Endothelial cell of umbilical vein (primary cell): ENCODE measurements around the gene ACSS1. TPM values are rescaled to one million over a fixed set of nuclear protein-coding genes. Genes with fewer than 3 reads are reported as not detected.

ENCODE experiments used
- BruUV-seq: library from RNA; stranded (reverse); fragments of 400-500 nt; replicated peaks from 2 replicates; lab custom pipeline; 2021; lab: Mats Ljungman, UMichigan
- CTCF ChIA-PET: fragments of 300-600, 350-600 bp; sonication (Branson Sonifier 250); formaldehyde crosslinking; loops from one replicate; lab custom pipeline; 2021; ENCODE audit warnings: antibody characterized with exemption, inconsistent platforms; lab: Charles Lee
- POLR2A ChIA-PET: fragments of 300-600, 350-600 bp; sonication (Branson Sonifier 250); formaldehyde crosslinking; loops from one replicate; lab custom pipeline; 2021; ENCODE audit warnings: antibody characterized with exemption, inconsistent platforms; lab: Charles Lee
- DNase-seq: peaks from one replicate; pipeline ENCODE4 v3.0.0-alpha.2; 2011; ENCODE audit warnings: low read depth, low spot score
- FAIRE-seq: peaks from 2 replicates; lab custom pipeline; 2011; peaks lifted over from hg19 to GRCh38; lab: Jason Lieb, UNC
- H2AFZ ChIP-seq: 2 replicates; pipeline ENCODE4 v1.6.0; 2012; ENCODE audit warnings: low read depth, low read length, control low read depth, inconsistent platforms
- H3K27ac ChIP-seq: 2 replicates; pipeline ENCODE4 v1.5.1; 2011; ENCODE audit warnings: low read depth, mild to moderate bottlenecking, control low read depth, low read length, moderate library complexity; ENCODE audit not compliant: insufficient read depth
- H3K27me3 ChIP-seq, 2 experiments: 2 replicates each; pipeline versions ENCODE4 v1.6.0 to v1.6.1; 2011; ENCODE audit warnings: low read length in 2 of 2, mixed read lengths in 1 of 2; ENCODE audit not compliant: control insufficient read depth in 2 of 2, insufficient read depth in 2 of 2
- H3K36me3 ChIP-seq, 2 experiments: 2 replicates in 1 of 2; 3 replicates in 1 of 2; pipeline ENCODE4 v1.5.1; 2011; ENCODE audit warnings: low read length in 2 of 2, mild to moderate bottlenecking in 1 of 2, moderate library complexity in 1 of 2; ENCODE audit not compliant: control insufficient read depth in 2 of 2, insufficient read depth in 2 of 2; ENCODE audit errors: extremely low read depth in 1 of 2
- H3K4me1 ChIP-seq: 3 replicates; pipeline ENCODE4 v1.5.1; 2011; ENCODE audit warnings: mild to moderate bottlenecking, low read length; ENCODE audit not compliant: control insufficient read depth, insufficient read depth; ENCODE audit errors: extremely low read depth
- H3K4me2 ChIP-seq: 2 replicates; pipeline ENCODE4 v1.6.1; 2011; ENCODE audit warnings: low read length, control low read depth, mixed read lengths; ENCODE audit not compliant: insufficient read depth
- H3K4me3 ChIP-seq, 3 experiments: fragments of 200-600 bp in 1 of 3; sonication (generic), shearing (Covaris generic) in 1 of 3; replicated peaks in 1 of 3; 2 replicates each; pipeline ENCODE4 v1.5.1; 2011 to 2016; ENCODE audit warnings: control low read depth in 3 of 3, low read length in 3 of 3, mild to moderate bottlenecking in 2 of 3, inconsistent platforms in 1 of 3, low read depth in 1 of 3, moderate library complexity in 1 of 3; ENCODE audit not compliant: insufficient read depth in 1 of 3
- H3K79me2 ChIP-seq: 2 replicates; pipeline ENCODE4 v1.6.0; 2012; ENCODE audit warnings: low read length, inconsistent platforms; ENCODE audit not compliant: control insufficient read depth, insufficient read depth
- H3K9ac ChIP-seq: replicated peaks from 2 replicates; pipeline ENCODE3; 2011; ENCODE audit warnings: low read length, control low read depth; ENCODE audit not compliant: insufficient read depth; ENCODE audit errors: extremely low read depth
- H3K9me1 ChIP-seq: replicated peaks from 3 replicates; pipeline ENCODE4 v1.6.0; 2011; ENCODE audit warnings: mild to moderate bottlenecking, low read length; ENCODE audit not compliant: control insufficient read depth, insufficient read depth; ENCODE audit errors: extremely low read depth
- H3K9me3 ChIP-seq: replicated peaks from 2 replicates; pipeline ENCODE4 v1.5.1; 2012; ENCODE audit warnings: low read length, inconsistent platforms; ENCODE audit not compliant: control insufficient read depth, insufficient read depth
- H4K20me1 ChIP-seq: replicated peaks from 2 replicates; pipeline ENCODE3; 2011; ENCODE audit warnings: mild to moderate bottlenecking, low read length; ENCODE audit not compliant: control insufficient read depth, insufficient read depth; ENCODE audit errors: extremely low read depth
- EZH2 ChIP-seq: IDR thresholded peaks from 2 replicates; pipeline ENCODE4 v1.6.1; 2012; ENCODE audit warnings: borderline replicate concordance, low read depth, mild to moderate bottlenecking, moderate library complexity, low read length, inconsistent platforms; ENCODE audit not compliant: severe bottlenecking
- FOS ChIP-seq: IDR thresholded peaks from 2 replicates; pipeline ENCODE4 v1.6.1; 2011; ENCODE audit warnings: mild to moderate bottlenecking, low read length, moderate library complexity, borderline replicate concordance; ENCODE audit not compliant: insufficient read depth
- GATA2 ChIP-seq: IDR thresholded peaks from 2 replicates; pipeline ENCODE4 v1.7.0; 2011; ENCODE audit warnings: low read depth, mild to moderate bottlenecking, moderate library complexity, mixed read lengths, low read length; ENCODE audit not compliant: insufficient read length, insufficient read depth
- JUN ChIP-seq: IDR thresholded peaks from 2 replicates; pipeline ENCODE4 v1.6.1; 2011; ENCODE audit warnings: borderline replicate concordance, low read depth; ENCODE audit not compliant: insufficient read length, insufficient read depth
- MAX ChIP-seq: IDR thresholded peaks from 2 replicates; pipeline ENCODE4 v1.6.1; 2011; ENCODE audit not compliant: insufficient read depth, insufficient read length
- MYC ChIP-seq: IDR thresholded peaks from one replicate; pipeline ENCODE4 v1.6.1; 2011; ENCODE audit warnings: mild to moderate bottlenecking, low read depth, low read length
- POLR2A ChIP-seq: IDR thresholded peaks from 2 replicates; pipeline ENCODE4 v1.6.1; 2012; ENCODE audit warnings: low read depth, mild to moderate bottlenecking, control low read depth, low read length
- POLR2AphosphoS5 ChIP-seq: IDR thresholded peaks from 2 replicates; pipeline ENCODE4 v1.6.1; 2012; ENCODE audit warnings: low read depth, mild to moderate bottlenecking, control low read depth, low read length, moderate library complexity; ENCODE audit not compliant: insufficient read depth
- dilution Hi-C: fragments of 300-500 bp; cut with MboI; formaldehyde crosslinking; loops from one replicate; pipeline ENCODE4 v1.15.0; 2019; ENCODE audit warnings: low sequenced_read_pairs; ENCODE audit not compliant: extremely low pct_ligation_motif_present
- intact Hi-C: fragments of 100-400 bp; cut with micrococcal nuclease; formaldehyde crosslinking; loops from one replicate; pipeline ENCODE4 v1.10.0; 2022
- polyA plus RNA-seq, 4 experiments: library from polyadenylated mRNA; depleted of rRNA in 3 of 4; stranded (reverse) in 3 of 4; unstranded in 1 of 4; fragments of >200 nt; gene quantifications; 2 replicates each; pipeline versions ENCODE4 v1.2.1 to v1.2.3, GENCODE V29; 2011 to 2012; ENCODE audit warnings: missing spikeins in 1 of 4
- total RNA-seq: library from RNA; stranded (reverse); gene quantifications from 2 replicates; pipeline ENCODE4 v1.2.3, GENCODE V29; 2021
- TF ChIP-seq, protein P1 (sequence below), 2 donors: IDR thresholded peaks; 1 replicate in 1 of 2; 2 replicates in 1 of 2; pipeline ENCODE4 v1.5.1; 2011; ENCODE audit warnings: low read length in 2 of 2, mild to moderate bottlenecking in 2 of 2, moderate library complexity in 2 of 2, control low read depth in 1 of 2, inconsistent platforms in 1 of 2, low read depth in 1 of 2; ENCODE audit not compliant: insufficient read depth in 1 of 2; ENCODE audit errors: extremely low read depth in 1 of 2

ACSS1 gene
- total and polyA plus RNA-seq, 2 donors (not counting 3 experiments of a cell fraction or from before 2014, with no cell fraction given), result 6.2 to 17.9 TPM

- FAIRE-seq (no peak), DNase-seq (no peak)
- dilution Hi-C loops, result no loop called here
- no peak for TF ChIP-seq EZH2
- no peak for TF ChIP-seq MAX
- TF ChIP-seq JUN, result no peak
- no peak for TF ChIP-seq MYC
- TF ChIP-seq, protein P1, sequence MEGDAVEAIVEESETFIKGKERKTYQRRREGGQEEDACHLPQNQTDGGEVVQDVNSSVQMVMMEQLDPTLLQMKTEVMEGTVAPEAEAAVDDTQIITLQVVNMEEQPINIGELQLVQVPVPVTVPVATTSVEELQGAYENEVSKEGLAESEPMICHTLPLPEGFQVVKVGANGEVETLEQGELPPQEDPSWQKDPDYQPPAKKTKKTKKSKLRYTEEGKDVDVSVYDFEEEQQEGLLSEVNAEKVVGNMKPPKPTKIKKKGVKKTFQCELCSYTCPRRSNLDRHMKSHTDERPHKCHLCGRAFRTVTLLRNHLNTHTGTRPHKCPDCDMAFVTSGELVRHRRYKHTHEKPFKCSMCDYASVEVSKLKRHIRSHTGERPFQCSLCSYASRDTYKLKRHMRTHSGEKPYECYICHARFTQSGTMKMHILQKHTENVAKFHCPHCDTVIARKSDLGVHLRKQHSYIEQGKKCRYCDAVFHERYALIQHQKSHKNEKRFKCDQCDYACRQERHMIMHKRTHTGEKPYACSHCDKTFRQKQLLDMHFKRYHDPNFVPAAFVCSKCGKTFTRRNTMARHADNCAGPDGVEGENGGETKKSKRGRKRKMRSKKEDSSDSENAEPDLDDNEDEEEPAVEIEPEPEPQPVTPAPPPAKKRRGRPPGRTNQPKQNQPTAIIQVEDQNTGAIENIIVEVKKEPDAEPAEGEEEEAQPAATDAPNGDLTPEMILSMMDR (IDR thresholded peaks at IDR 0.05; ENCODE audit: extremely low read depth in 1 of 2, insufficient read depth in 1 of 2, low read depth in 1 of 2, low read length in 2 of 2), result no peak
- no peak for TF ChIP-seq FOS
- TF ChIP-seq POLR2AphosphoS5, result no peak
- no peak for TF ChIP-seq GATA2
- no peak for TF ChIP-seq POLR2A
- CTCF ChIA-PET, result no interaction called here
- Histone ChIP-seq H3K36me3 (no peaks in the 10 kb centered on the region), H3K27me3 (no peaks in the 10 kb centered on the region), H3K4me1 (no peaks in the 10 kb centered on the region), H3K79me2 (no peaks in the 10 kb centered on the region), H3K4me3 (no peak overlapping the region), H3K4me2 (no peak overlapping the region), H3K9ac (no peak overlapping the region), H2AFZ (no peak overlapping the region), H4K20me1 (no peaks in the 10 kb centered on the region), H3K9me3 (no peaks in the 10 kb centered on the region), H3K27ac (no peak overlapping the region), H3K9me1 (no peaks in the 10 kb centered on the region)
- BruUV-seq, result no TSS peak
- POLR2A ChIA-PET, result no interaction called here
- intact Hi-C loops, result no loop called here
Observed at GRCh38 chr20:25022680-25023079, 35.3 kb downstream of the ACSS1 start.
